Measurements from ENCODE around the gene CXXC5.

GRCh38 chr5:139670369-139671095, 22.4 kb downstream of the CXXC5 start:
- peak in 2 of 4 donors; percentile 12 to 25 for TF ChIP-seq CTCF (IDR thresholded peaks at IDR 0.05)
- no peak for TF ChIP-seq POLR2A (IDR thresholded peaks at IDR 0.05)

Measured in right lobe of liver (tissue), 4 donors.